GM06990 (cell line): ENCODE measurements around the gene SLC35C1.

ENCODE experiments used
- DNase-seq: peaks from one replicate; pipeline ENCODE4 v3.0.0-alpha.2; 2011; ENCODE audit not compliant: insufficient read length; ENCODE audit errors: extremely low read depth
- H3K27me3 ChIP-seq: replicated peaks from 2 replicates; pipeline ENCODE4 v1.6.0; 2011; ENCODE audit warnings: low read length; ENCODE audit not compliant: control insufficient read depth, insufficient read depth
- H3K36me3 ChIP-seq: 2 replicates; pipeline ENCODE4 v1.5.1; 2011; ENCODE audit warnings: low read length; ENCODE audit not compliant: control insufficient read depth, insufficient read depth
- H3K4me3 ChIP-seq: replicated peaks from 2 replicates; pipeline ENCODE4 v1.5.1; 2011; ENCODE audit warnings: low read depth, mild to moderate bottlenecking, control low read depth, low read length
- TF ChIP-seq, protein P1 (sequence below): IDR thresholded peaks from 2 replicates; pipeline ENCODE4 v1.5.1; 2011; ENCODE audit warnings: low read length, control low read depth, mild to moderate bottlenecking, inconsistent platforms; ENCODE audit not compliant: insufficient read depth, poor library complexity, severe bottlenecking

SLC35C1 gene

DNA sequence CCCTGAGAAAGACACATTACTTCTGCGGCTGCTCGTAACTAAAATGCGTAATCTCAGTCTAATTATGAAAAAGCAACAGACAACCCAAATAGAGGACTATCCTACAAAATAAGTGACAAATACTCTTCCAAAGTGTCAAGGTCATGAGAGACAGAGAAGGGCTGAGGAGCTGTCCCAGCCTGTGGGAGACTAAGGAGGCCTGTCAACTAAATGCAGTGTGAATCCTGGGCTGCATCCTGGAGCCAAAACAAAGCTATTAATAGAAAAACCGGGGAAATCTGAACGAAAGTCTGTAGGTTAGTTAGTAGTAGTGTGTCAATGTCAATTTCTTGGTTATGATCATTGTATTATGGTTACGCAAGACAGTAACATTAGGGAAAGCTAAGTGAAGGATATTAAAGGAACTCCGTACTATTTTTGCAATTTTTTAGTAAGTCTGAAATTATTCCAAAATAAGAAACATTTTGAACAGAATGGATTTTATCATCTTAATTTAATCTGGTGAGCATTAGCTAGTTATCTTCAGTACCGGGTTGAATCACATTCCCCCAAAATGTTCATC, 39.8 kb upstream of the SLC35C1 start:
- no peak for DNase-seq
- Histone ChIP-seq H3K4me3 (no peak overlapping the region), H3K36me3 (no peaks in the 10 kb centered on the region), H3K27me3 (peaks cover 1% of the 10 kb centered on the region; the same call in 1 of the 2 replicates)
- TF ChIP-seq, protein P1, sequence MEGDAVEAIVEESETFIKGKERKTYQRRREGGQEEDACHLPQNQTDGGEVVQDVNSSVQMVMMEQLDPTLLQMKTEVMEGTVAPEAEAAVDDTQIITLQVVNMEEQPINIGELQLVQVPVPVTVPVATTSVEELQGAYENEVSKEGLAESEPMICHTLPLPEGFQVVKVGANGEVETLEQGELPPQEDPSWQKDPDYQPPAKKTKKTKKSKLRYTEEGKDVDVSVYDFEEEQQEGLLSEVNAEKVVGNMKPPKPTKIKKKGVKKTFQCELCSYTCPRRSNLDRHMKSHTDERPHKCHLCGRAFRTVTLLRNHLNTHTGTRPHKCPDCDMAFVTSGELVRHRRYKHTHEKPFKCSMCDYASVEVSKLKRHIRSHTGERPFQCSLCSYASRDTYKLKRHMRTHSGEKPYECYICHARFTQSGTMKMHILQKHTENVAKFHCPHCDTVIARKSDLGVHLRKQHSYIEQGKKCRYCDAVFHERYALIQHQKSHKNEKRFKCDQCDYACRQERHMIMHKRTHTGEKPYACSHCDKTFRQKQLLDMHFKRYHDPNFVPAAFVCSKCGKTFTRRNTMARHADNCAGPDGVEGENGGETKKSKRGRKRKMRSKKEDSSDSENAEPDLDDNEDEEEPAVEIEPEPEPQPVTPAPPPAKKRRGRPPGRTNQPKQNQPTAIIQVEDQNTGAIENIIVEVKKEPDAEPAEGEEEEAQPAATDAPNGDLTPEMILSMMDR, result no peak

DNA sequence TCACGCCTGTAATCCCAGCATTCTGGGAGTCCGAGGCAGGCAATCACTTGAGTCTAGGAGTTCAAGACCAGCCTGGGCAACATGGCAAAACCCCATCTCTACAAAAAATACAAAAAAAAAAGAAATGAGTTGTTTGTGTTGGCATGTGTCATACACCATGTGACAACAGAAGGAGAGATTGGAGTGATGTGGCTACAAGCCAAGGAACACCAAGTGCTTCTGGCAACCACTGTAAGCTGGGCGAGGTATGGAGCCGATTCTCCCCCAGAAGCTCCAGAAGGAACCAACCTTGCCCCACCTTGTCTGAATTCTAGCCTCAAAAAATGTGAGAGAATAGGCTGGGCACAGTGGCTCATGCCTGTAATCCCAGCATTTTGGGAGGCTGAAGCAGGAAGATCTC, 39.1 kb upstream of the SLC35C1 start:
- H3K27me3 ChIP-seq, result peaks cover 1% of the 10 kb centered on the region
- no peak for DNase-seq
- TF ChIP-seq, protein P1, result no peak
- no peak overlapping the region for H3K4me3 ChIP-seq
- no peaks in the 10 kb centered on the region for H3K36me3 ChIP-seq

DNA sequence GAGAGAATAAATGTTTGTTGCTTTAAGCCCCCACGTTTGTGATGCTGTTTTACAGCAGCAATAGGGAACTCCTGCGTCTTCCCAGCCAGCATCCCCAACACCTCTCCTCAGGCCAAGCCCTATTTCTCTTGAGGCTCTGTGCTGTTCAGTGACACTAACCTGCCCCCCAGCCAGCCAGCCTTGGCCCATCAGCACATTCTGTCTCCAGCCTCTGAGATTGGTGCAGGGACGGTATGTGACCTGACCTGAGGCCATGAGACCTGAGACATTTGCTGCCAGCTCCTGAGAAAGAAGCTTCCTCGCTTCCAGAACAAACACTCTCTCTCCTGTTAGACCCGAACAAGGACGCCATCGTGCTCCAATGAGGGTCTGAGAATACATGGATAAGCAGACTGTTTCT, 38.5 kb upstream of the SLC35C1 start:
- H3K27me3 ChIP-seq, result peaks cover 1% of the 10 kb centered on the region
- TF ChIP-seq, protein P1, result no peak
- no peak for DNase-seq
- H3K4me3 ChIP-seq, result no peak overlapping the region
- H3K36me3 ChIP-seq, result no peaks in the 10 kb centered on the region

DNA sequence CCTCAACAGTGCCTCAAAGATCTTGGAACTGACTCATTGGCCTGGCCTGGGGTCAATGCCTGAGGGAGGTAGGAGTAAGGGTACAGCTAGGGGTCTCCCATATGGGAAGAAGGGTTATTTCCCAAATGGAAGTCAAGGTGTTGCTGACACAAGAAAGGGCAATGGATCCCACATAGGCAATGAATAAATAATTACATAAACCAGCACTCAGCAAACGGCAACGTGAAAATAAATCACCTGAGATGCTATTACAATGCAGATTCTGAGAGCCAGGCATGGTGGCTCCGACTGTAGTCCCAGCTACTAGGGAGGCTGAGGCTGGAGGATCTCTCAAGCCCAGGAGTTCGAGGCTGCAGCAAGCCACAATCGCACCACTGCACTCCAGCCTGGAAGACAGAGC, 36.5 kb upstream of the SLC35C1 start:
- TF ChIP-seq, protein P1, result no peak
- no peak for DNase-seq
- H3K4me3 ChIP-seq, result no peak overlapping the region
- H3K36me3 ChIP-seq, result no peaks in the 10 kb centered on the region
- peaks cover 1% of the 10 kb centered on the region; the same call in 1 of the 2 replicates for H3K27me3 ChIP-seq

DNA sequence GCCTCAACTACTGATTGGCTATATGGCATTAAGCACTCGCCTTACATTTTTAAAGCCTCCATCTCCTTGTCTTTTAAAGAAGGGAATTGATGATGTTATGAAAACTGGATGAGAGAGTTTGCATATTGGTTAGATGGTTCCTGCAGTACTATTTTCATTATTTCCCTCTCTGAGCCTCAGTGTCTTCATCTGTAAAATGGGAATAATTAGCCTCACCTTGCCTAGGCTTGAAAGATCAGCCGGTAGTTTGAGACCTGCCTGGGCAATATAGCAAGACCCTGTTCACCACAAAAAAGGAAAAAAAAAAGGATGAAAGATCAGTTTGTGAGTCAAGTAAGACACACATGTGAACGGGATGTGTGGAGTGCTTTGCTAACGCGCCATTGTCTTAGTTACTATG, 35.0 kb upstream of the SLC35C1 start:
- H3K27me3 ChIP-seq, result peaks cover 1% of the 10 kb centered on the region; the same call in 1 of the 2 replicates
- no peak for DNase-seq

More for the DNA sequence above, 35.0 kb upstream of the SLC35C1 start:
- TF ChIP-seq, protein P1, result no peak
- Histone ChIP-seq H3K36me3 (no peaks in the 10 kb centered on the region), H3K4me3 (no peak overlapping the region)
